Fibroblast of pulmonary artery (primary cell): ENCODE results near the gene WFIKKN1.
A peak's percentile ranks its signal among the peaks of the same experiment; 100 is the strongest.

ENCODE experiments used
- DNase-seq: peaks from one replicate; pipeline ENCODE4 v3.0.0-alpha.2; 2010; ENCODE audit warnings: low read depth
- H3K4me3 ChIP-seq: replicated peaks from 2 replicates; pipeline ENCODE4 v1.5.1; 2011; ENCODE audit warnings: low read depth, mild to moderate bottlenecking, control low read depth, low read length, moderate library complexity
- CTCF ChIP-seq: IDR thresholded peaks from 2 replicates; pipeline ENCODE4 v1.5.1; 2011; ENCODE audit warnings: mild to moderate bottlenecking, control low read depth, low read length, inconsistent platforms; ENCODE audit errors: missing control alignments

WFIKKN1 gene

GRCh38 chr16:590815-591200 lies 40.0 kb upstream of the WFIKKN1 start:
- H3K4me3 ChIP-seq: peak overlapping the region; percentile 79
- DNase-seq: no peak
- TF ChIP-seq CTCF: no peak

- peak overlapping the region; percentile 79 for H3K4me3 ChIP-seq
- TF ChIP-seq CTCF: no peak
- DNase-seq: no peak
Measured at GRCh38 chr16:591231-591630, 39.6 kb upstream of the WFIKKN1 start.

- TF ChIP-seq CTCF: no peak
- no peak for DNase-seq
- no peak overlapping the region for H3K4me3 ChIP-seq
Measured at GRCh38 chr16:591892-592517, 38.8 kb upstream of the WFIKKN1 start.

GRCh38 chr16:592518-593306 lies 38.1 kb upstream of the WFIKKN1 start:
- peak; percentile 47 for DNase-seq
- no peak for TF ChIP-seq CTCF
- H3K4me3 ChIP-seq: no peak overlapping the region

- H3K4me3 ChIP-seq: no peak overlapping the region
- no peak for TF ChIP-seq CTCF
- no peak for DNase-seq
Measured at GRCh38 chr16:593406-593805, 37.4 kb upstream of the WFIKKN1 start.

- no peak for TF ChIP-seq CTCF
- no peak for DNase-seq
- H3K4me3 ChIP-seq: no peak overlapping the region
Measured at GRCh38 chr16:593807-594206, 37.0 kb upstream of the WFIKKN1 start.
